ENCODE measurements around the gene HOXC13.

Gene HOXC13

DNA sequence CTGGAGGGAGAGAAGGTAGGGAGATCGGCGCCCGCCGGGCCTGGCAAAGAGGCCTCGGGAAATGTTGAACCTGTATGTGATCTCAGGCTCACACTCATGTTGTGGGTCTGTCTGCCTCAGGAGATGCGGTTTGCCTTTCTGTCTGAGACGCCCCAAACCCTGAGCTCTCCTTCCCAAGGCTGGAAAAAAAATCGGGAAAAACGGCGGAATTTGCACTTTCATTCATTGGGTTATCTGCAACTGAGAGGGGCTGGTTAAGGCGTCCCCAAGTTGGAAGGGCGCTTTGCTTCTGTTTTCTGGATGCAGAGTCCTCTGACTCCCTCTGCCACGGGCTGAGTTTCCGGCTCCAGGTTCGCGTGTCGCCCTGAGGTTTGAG is 56.4 kb downstream of the HOXC13 start:
- H3K4me1 Mint-ChIP-seq (ENCODE audit: low read depth): peaks cover 19% of the 10 kb centered on the region
- peaks cover 99% of the 10 kb centered on the region for H3K27me3 Mint-ChIP-seq (ENCODE audit: low read depth)
- peaks cover 5% of the 10 kb centered on the region for H3K36me3 Mint-ChIP-seq (ENCODE audit: low read depth)
- no peak overlapping the region for H3K27ac Mint-ChIP-seq
- peak overlapping the region; percentile 76 for H3K4me3 Mint-ChIP-seq
- no peaks in the 10 kb centered on the region for H3K9me3 Mint-ChIP-seq

DNA sequence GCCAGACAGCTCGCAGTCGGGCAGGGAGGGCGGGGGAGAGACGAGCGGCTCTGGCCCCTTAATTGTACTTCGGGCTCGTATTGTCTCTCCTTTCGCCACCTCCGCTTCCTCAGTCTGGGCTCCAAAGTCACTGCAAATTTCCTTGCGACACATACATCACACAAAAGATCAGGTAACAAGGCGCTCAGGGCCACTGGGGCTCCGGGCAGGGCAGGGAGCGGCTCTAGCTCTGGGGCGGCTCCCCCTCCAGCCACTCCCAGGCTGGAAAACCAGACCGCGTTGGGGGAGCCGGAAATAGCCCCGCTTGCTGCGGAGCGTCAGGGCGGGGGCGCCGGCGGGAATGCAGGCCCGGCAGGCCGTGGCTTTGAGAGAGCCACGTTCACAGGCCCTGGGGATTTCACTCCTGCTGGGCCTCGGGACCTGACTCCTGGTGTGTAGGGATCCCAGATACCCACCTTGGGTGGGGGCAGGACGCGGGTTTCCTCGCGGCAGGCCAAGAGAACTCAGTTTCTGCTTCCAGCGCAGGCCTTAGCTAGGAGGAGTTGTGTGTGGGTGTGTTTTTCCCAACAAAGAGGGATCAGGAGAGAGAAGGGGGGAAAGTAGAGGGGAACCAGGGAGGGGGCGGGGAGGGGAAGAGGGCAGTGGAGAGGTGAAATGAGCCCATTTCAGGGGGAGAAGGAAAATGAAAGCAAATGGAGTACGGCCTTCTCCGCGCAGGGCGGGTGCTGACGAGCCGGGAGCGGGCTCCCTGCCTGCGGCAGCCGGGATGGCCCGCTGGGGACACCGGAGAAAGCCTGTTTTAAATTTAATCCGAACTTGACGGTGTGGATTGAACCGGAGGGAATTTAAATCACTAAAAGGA is 57.0 kb downstream of the HOXC13 start:
- peaks cover 15% of the 10 kb centered on the region for H3K4me1 Mint-ChIP-seq (ENCODE audit: low read depth)
- H3K4me3 Mint-ChIP-seq: peak overlapping the region; percentile 76
- no peaks in the 10 kb centered on the region for H3K9me3 Mint-ChIP-seq
- peaks cover 96% of the 10 kb centered on the region for H3K27me3 Mint-ChIP-seq (ENCODE audit: low read depth)
- peaks cover 5% of the 10 kb centered on the region for H3K36me3 Mint-ChIP-seq (ENCODE audit: low read depth)
- peak overlapping the region; percentile 59 for H3K27ac Mint-ChIP-seq
